NT2/D1 (cell line): Measurements from ENCODE around the gene MIB1.

Experiments
- DNase-seq: peaks from one replicate; pipeline ENCODE4 v3.0.0-alpha.2; 2011; ENCODE audit warnings: low read depth, low spot score
- H3K27me3 ChIP-seq: 2 replicates; pipeline ENCODE4 v1.6.0; 2011; ENCODE audit warnings: mild to moderate bottlenecking; ENCODE audit not compliant: insufficient read length, insufficient read depth
- H3K36me3 ChIP-seq: 2 replicates; pipeline ENCODE4 v1.6.1; 2011; ENCODE audit warnings: mild to moderate bottlenecking, low read length, mixed read lengths; ENCODE audit not compliant: insufficient read depth, insufficient read length
- H3K4me1 ChIP-seq: 2 replicates; pipeline ENCODE4 v1.5.1; 2011; ENCODE audit not compliant: insufficient read depth, insufficient read length
- H3K4me3 ChIP-seq: 2 replicates; pipeline ENCODE4 v1.5.1; 2011; ENCODE audit warnings: low read depth; ENCODE audit not compliant: insufficient read length
- H3K9ac ChIP-seq: 2 replicates; pipeline ENCODE4 v1.6.0; 2011; ENCODE audit warnings: low read depth; ENCODE audit not compliant: insufficient read length
- H3K9me3 ChIP-seq: 2 replicates; pipeline ENCODE4 v1.5.1; 2011; ENCODE audit warnings: mild to moderate bottlenecking, low read length; ENCODE audit not compliant: insufficient read depth
- SUZ12 ChIP-seq: IDR thresholded peaks from 2 replicates; pipeline ENCODE4 v1.6.1; 2011; ENCODE audit not compliant: insufficient read length, insufficient read depth; ENCODE audit errors: extremely low read depth
- YY1 ChIP-seq: IDR thresholded peaks from 2 replicates; pipeline ENCODE4 v1.6.1; 2011; ENCODE audit not compliant: insufficient read length, insufficient read depth
- ZNF274 ChIP-seq: IDR thresholded peaks from 2 replicates; pipeline ENCODE4 v1.6.1; 2011; ENCODE audit warnings: mild to moderate bottlenecking, low read depth, low read length

Gene MIB1

DNA sequence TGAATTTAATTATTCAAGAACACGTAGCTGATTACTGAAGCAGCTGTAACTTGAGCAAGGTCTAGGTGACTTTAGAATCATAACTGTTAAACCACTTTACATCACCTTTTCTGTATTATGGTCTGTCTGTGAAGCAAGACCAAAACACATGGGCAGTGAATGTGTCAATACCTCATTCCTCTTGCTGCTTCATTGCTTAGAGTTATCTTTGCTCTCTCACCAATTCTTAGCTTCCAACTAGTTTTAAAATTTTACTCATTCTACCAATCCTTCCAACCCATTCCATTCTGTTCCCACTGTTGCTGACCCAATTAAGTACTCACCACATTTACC is 80.2 kb downstream of the MIB1 start:
- no peak overlapping the region for H3K4me3 ChIP-seq
- no peak overlapping the region for H3K9ac ChIP-seq
- no peak for TF ChIP-seq SUZ12
- TF ChIP-seq YY1, result no peak
- TF ChIP-seq ZNF274, result no peak
- no peaks in the 10 kb centered on the region for H3K9me3 ChIP-seq
- H3K36me3 ChIP-seq, result peaks cover 28% of the 10 kb centered on the region
- H3K4me1 ChIP-seq, result no peaks in the 10 kb centered on the region
- no peak for DNase-seq
- H3K27me3 ChIP-seq, result no peaks in the 10 kb centered on the region

DNA sequence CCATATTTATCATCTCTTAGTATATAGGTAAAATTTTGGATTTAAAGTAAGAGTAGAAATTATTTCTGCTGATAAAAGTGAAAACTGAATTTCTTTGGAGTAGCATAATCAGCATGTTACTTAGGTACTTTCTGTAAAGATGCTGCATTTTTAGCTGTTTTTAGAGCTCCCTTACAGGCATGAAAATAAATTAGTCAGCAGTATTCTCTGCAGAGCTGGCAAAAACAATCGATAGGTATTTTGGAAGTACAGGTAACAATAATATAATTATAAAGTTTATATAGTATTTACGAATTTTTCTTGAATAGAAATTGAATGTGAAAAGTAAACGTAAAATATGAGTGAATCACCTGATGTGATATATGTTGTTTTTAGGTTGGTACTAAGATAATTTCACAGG is 83.3 kb downstream of the MIB1 start:
- Histone ChIP-seq H3K9me3 (no peaks in the 10 kb centered on the region), H3K9ac (no peak overlapping the region), H3K27me3 (no peaks in the 10 kb centered on the region), H3K36me3 (peaks cover 13% of the 10 kb centered on the region), H3K4me1 (no peaks in the 10 kb centered on the region), H3K4me3 (no peak overlapping the region)
- TF ChIP-seq YY1 (no peak), ZNF274 (no peak), SUZ12 (no peak)
- DNase-seq, result no peak

DNA sequence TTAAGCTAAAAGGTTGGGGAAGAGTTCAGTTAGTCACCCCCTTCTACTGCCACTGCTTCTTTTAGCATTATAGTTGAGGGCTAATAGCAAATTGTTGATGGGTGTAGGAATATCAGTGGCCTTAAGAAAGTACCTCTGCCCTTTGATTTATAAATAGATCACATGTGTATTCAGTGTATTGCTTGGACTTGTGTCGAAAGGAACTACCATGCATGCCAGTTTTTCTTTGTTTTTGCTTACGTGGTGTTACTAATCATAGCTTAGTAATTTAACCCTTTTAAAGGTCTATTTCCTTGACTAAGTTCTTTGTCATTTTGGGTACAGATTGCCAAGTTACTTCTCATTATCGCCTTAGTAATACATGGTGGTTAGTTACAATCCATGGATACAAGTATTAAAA is 85.6 kb downstream of the MIB1 start:
- H3K9ac ChIP-seq, result no peak overlapping the region
- H3K36me3 ChIP-seq, result peaks cover 2% of the 10 kb centered on the region
- no peaks in the 10 kb centered on the region for H3K27me3 ChIP-seq
- no peaks in the 10 kb centered on the region for H3K4me1 ChIP-seq
- DNase-seq, result no peak
- TF ChIP-seq ZNF274 (no peak), YY1 (no peak), SUZ12 (no peak)
- no peak overlapping the region for H3K4me3 ChIP-seq
- H3K9me3 ChIP-seq, result no peaks in the 10 kb centered on the region

DNA sequence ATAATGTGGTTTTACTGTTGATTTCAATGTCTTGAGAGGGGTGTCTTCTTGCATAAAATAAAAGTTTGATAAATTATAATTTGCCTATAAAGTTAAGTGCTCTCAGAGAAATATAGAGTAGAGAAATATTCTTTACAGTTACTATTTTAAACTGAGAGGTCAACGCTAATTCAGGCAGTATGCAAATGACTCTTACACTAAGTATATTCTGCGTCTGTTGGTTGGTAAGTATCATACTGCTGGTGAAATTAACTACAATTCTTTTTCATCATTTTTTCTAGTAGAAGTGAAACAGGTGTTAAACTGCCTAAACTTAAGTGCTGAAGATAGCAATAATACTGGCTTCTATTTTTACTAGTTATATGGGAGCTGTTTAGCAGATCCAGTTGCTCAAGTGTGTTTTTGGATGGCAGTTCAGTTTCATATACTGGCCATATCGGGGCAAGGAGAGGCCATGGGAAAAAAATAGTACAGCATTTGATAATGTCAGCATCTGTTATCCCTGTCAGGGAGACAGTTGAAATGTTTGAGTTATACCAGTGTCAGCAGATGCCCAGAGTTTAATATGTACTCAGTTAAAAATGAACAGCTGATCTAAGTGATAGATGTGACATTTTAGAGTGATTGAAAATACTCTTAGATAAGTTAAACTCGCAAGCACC is 86.2 kb downstream of the MIB1 start:
- no peak overlapping the region for H3K4me3 ChIP-seq
- DNase-seq, result no peak
- TF ChIP-seq ZNF274, result no peak
- TF ChIP-seq SUZ12, result no peak
- H3K9ac ChIP-seq, result no peak overlapping the region
- peaks cover 2% of the 10 kb centered on the region for H3K36me3 ChIP-seq
- no peaks in the 10 kb centered on the region for H3K4me1 ChIP-seq
- H3K27me3 ChIP-seq, result no peaks in the 10 kb centered on the region
- H3K9me3 ChIP-seq, result no peaks in the 10 kb centered on the region

DNA sequence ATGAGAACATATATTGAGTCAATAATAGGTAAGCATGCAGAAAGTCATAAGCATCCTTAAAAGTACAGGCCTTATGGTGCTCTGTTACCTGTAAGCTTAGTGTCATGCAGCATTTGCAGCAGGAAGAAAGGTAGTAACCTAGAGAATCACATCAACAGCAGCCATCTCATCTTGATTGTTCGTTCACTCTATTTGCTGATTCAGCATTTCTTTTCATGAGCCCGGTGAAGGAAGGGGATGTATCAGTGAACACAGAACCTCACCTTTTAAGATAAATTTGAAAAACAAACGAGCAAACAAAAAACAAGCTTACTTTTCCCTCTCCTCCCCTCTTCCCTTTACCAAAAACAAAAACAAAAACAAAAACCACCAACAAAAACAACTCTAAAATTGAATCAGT is 89.9 kb downstream of the MIB1 start:
- Histone ChIP-seq H3K9me3 (no peaks in the 10 kb centered on the region), H3K9ac (no peak overlapping the region), H3K4me1 (no peaks in the 10 kb centered on the region), H3K36me3 (no peaks in the 10 kb centered on the region), H3K4me3 (no peak overlapping the region), H3K27me3 (no peaks in the 10 kb centered on the region)
- no peak for DNase-seq
- TF ChIP-seq ZNF274 (no peak), YY1 (no peak), SUZ12 (no peak)

DNA sequence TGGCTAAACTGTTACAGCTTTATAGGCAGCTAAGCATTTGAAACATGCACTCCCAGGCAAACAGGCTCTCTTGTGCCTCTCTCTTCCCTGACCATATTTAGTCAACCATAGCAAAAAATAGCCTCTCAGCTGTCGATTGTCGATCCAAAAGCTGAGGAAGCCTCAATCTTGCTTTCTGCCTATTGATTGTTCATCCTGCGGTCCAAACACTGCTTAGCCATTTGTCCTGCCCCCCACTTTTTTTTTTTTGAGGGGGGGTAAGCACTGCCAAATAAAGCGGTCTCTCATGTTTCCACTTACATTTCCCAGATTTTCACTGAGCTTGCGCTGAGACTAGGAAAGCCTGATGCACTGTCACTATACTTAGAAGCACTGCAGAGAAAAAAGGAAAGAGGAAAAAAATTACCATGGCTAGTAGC is 90.8 kb downstream of the MIB1 start:
- no peaks in the 10 kb centered on the region for H3K4me1 ChIP-seq
- no peak overlapping the region for H3K9ac ChIP-seq
- no peaks in the 10 kb centered on the region for H3K27me3 ChIP-seq
- TF ChIP-seq ZNF274, result no peak
- DNase-seq, result no peak
- H3K9me3 ChIP-seq, result no peaks in the 10 kb centered on the region
- no peaks in the 10 kb centered on the region for H3K36me3 ChIP-seq
- no peak overlapping the region for H3K4me3 ChIP-seq

DNA sequence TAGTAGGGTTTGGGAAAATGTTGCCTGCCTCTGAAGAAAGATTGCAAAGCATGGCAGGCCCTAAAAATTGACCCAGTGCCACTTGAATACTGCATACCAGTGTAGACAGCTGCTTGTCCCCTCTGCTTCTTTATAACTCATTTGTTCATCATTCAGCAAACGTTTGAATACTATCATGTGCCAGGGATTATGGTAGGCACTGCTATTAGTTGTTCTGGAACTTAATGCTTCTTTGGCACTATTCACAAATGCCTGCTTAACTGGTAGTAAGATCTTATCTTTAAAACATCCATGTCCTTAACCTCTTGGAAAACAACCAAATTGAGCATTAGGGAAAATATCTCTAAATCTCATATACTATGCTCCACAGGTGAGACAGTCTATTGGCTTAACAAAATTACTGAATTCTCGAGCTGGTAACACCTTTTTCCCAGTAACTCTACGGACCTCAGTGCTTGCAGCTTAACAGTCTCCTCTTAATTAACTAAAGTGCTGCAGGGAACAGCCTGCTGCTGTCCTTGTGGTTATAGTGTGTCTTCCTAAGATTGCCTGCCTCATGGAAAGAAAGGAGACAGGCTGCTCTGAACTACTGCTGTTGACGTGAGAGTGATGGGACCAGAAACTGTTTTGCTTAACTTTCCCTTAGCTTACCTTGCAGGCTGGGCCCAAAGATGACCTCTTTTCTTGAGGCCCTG is 93.2 kb downstream of the MIB1 start:
- Histone ChIP-seq H3K9me3 (no peaks in the 10 kb centered on the region), H3K9ac (no peak overlapping the region), H3K36me3 (peaks cover 4% of the 10 kb centered on the region), H3K4me1 (no peaks in the 10 kb centered on the region), H3K27me3 (no peaks in the 10 kb centered on the region), H3K4me3 (no peak overlapping the region)
- DNase-seq, result no peak
- TF ChIP-seq SUZ12, result no peak
- TF ChIP-seq ZNF274, result no peak
- TF ChIP-seq YY1, result no peak

DNA sequence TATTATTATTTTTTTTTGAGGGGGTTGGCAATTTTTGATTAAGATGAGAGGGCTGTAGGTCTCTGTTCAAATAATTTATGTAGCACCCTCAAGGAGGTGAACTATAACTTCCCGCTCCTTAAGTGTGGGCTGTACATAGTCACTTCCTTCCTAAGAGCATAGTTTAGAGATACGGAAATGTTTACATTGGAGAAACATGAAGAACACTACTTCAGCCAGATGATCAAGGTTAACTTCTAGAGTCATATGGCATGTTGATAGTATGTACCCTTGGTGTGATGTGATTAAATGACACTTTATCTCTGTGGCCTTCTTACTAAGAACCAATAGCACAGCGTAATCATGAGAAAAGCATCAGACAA is 93.7 kb downstream of the MIB1 start:
- H3K36me3 ChIP-seq, result peaks cover 5% of the 10 kb centered on the region

More for the DNA sequence above, 93.7 kb downstream of the MIB1 start:
- H3K27me3 ChIP-seq, result no peaks in the 10 kb centered on the region
- no peak overlapping the region for H3K9ac ChIP-seq
- no peak for DNase-seq
- H3K4me1 ChIP-seq, result no peaks in the 10 kb centered on the region
- TF ChIP-seq SUZ12, result no peak
- no peak for TF ChIP-seq YY1
- H3K4me3 ChIP-seq, result no peak overlapping the region
- H3K9me3 ChIP-seq, result no peaks in the 10 kb centered on the region
